HCT116 (cell line): ENCODE measurements around the gene CPD. TPM values are rescaled to one million over a fixed set of nuclear protein-coding genes. Genes with fewer than 3 reads are reported as not detected.

Experiments
- ATAC-seq: fragments of 200-7000 bp; cut with Tn5 transposase; 2 replicates; pipeline ENCODE4 v1.9.1; 2020; ENCODE audit warnings: mild to moderate bottlenecking, moderate library complexity
- BruUV-seq: library from RNA; stranded (reverse); fragments of 400-500 nt; replicated peaks from 2 replicates; lab custom pipeline; 2021; lab: Mats Ljungman, UMichigan
- CTCF ChIA-PET: fragments of 300-600 bp; sonication (Branson Sonifier 250); formaldehyde crosslinking; loops from one replicate; lab custom pipeline; 2021; ENCODE audit warnings: antibody characterized with exemption; lab: Charles Lee
- POLR2A ChIA-PET: fragments of 300-600, 350-600 bp; sonication (Branson Sonifier 250); formaldehyde crosslinking; loops from one replicate; lab custom pipeline; 2021; ENCODE audit warnings: antibody characterized with exemption; lab: Charles Lee
- RAD21 ChIA-PET, 2 experiments: fragments of 300-600 bp; sonication (Branson Sonifier 250); formaldehyde crosslinking; loops; one replicate each; lab custom pipeline; 2023; ENCODE audit warnings: low total read pairs in 2 of 2; ENCODE audit not compliant: uncharacterized antibody in 2 of 2, unreplicated experiment in 2 of 2, low non-redundant PET in 1 of 2; lab: Charles Lee
- DNase-seq: peaks from one replicate; pipeline ENCODE4 v3.0.0-alpha.2; 2010; ENCODE audit warnings: low read depth, low spot score
- H2AFZ ChIP-seq: fragments of 200-600 bp; shearing (Covaris generic), sonication (generic); 2 replicates; pipeline ENCODE4 v1.6.1; 2017; ENCODE audit warnings: low read depth, mixed run types, mixed read lengths, antibody characterized with exemption, low read length; ENCODE audit not compliant: poor library complexity, severe bottlenecking
- H3K27ac ChIP-seq: 2 replicates; pipeline ENCODE4 v1.5.1; 2012; ENCODE audit warnings: low read depth, low read length
- H3K27me3 ChIP-seq: fragments of 200-600 bp; sonication (generic); 2 replicates; pipeline ENCODE4 v1.6.1; 2016; ENCODE audit warnings: mixed run types, low read length, mixed read lengths; ENCODE audit not compliant: insufficient read depth
- H3K36me3 ChIP-seq, 2 experiments: fragments of 200-500 bp in 1 of 2; fragments of 200-600 bp in 1 of 2; sonication (Bioruptor generic) in 1 of 2; sonication (generic) in 1 of 2; 2 replicates each; pipeline versions ENCODE4 v1.5.1 to v1.6.1; 2014 to 2016; ENCODE audit warnings: low read length in 2 of 2, inconsistent platforms in 1 of 2, mixed read lengths in 1 of 2, mixed run types in 1 of 2; ENCODE audit not compliant: insufficient read depth in 2 of 2, control insufficient read depth in 1 of 2
- H3K4me1 ChIP-seq, 2 experiments: fragments of 200-600 bp in 1 of 2; sonication (generic) in 1 of 2; 2 replicates each; pipeline versions ENCODE4 v1.5.1 to v1.6.1; 2012 to 2017; ENCODE audit warnings: low read length in 2 of 2, inconsistent platforms in 1 of 2, mild to moderate bottlenecking in 1 of 2, mixed read lengths in 1 of 2, mixed run types in 1 of 2, moderate library complexity in 1 of 2; ENCODE audit not compliant: insufficient read depth in 2 of 2, control insufficient read depth in 1 of 2
- H3K4me2 ChIP-seq: fragments of 200-600 bp; sonication (generic); 2 replicates; pipeline ENCODE4 v1.6.1; 2017; ENCODE audit warnings: mixed run types, low read length, mixed read lengths
- H3K4me3 ChIP-seq, 2 experiments: fragments of 200-600 bp in 1 of 2; sonication (generic) in 1 of 2; replicated peaks in 1 of 2; 2 replicates each; pipeline ENCODE4 v1.5.1; 2011 to 2016; ENCODE audit warnings: low read length in 2 of 2, control low read depth in 1 of 2, low read depth in 1 of 2, mild to moderate bottlenecking in 1 of 2, mixed read lengths in 1 of 2, mixed run types in 1 of 2
- H3K79me2 ChIP-seq: fragments of 200-600 bp; sonication (generic); 2 replicates; pipeline ENCODE4 v1.6.1; 2017; ENCODE audit warnings: mild to moderate bottlenecking, mixed run types, low read length, moderate library complexity, mixed read lengths; ENCODE audit not compliant: insufficient read depth
- H3K9ac ChIP-seq: fragments of 200-600 bp; sonication (generic); 2 replicates; pipeline ENCODE4 v1.6.1; 2016; ENCODE audit warnings: low read length, mixed read lengths
- H3K9me2 ChIP-seq: fragments of 200-600 bp; sonication (generic), shearing (Covaris generic); 2 replicates; pipeline ENCODE4 v1.6.1; 2017; ENCODE audit warnings: mixed run types, mild to moderate bottlenecking, moderate library complexity; ENCODE audit not compliant: insufficient read depth
- H3K9me3 ChIP-seq, 2 experiments: fragments of 200-500 bp in 1 of 2; fragments of 200-600 bp in 1 of 2; sonication (Bioruptor generic) in 1 of 2; sonication (generic) in 1 of 2; 2 replicates each; pipeline ENCODE4 v1.6.1; 2014 to 2017; ENCODE audit warnings: low read length in 2 of 2, mixed read lengths in 2 of 2, inconsistent platforms in 1 of 2, low read depth in 1 of 2, mild to moderate bottlenecking in 1 of 2, mixed run types in 1 of 2, moderate library complexity in 1 of 2; ENCODE audit not compliant: control insufficient read depth in 1 of 2, insufficient read depth in 1 of 2
- H4K20me1 ChIP-seq: fragments of 200-600 bp; sonication (generic), shearing (Covaris generic); 2 replicates; pipeline ENCODE4 v1.6.1; 2017; ENCODE audit warnings: mixed run types, mild to moderate bottlenecking, moderate library complexity; ENCODE audit not compliant: insufficient read depth
- ELF1 ChIP-seq: IDR thresholded peaks from 2 replicates; pipeline ENCODE4 v1.6.1; 2012; ENCODE audit warnings: low read depth, borderline replicate concordance
- EZH2phosphoT487 ChIP-seq: fragments of 200-600 bp; IDR thresholded peaks from 2 replicates; pipeline ENCODE4 v1.6.1; 2018; ENCODE audit warnings: antibody characterized with exemption, borderline replicate concordance
- POLR2AphosphoS5 ChIP-seq: IDR thresholded peaks from 2 replicates; pipeline ENCODE4 v1.6.1; 2011; ENCODE audit warnings: mild to moderate bottlenecking, low read depth, low read length, moderate library complexity
- REST ChIP-seq: IDR thresholded peaks from 2 replicates; pipeline ENCODE4 v1.6.1; 2012; ENCODE audit warnings: low read depth
- intact Hi-C: fragments of 100-400 bp; cut with micrococcal nuclease; formaldehyde crosslinking; loops from 2 replicates; pipeline ENCODE4 v1.10.0; 2022
- total RNA-seq: library from RNA; stranded (reverse); gene quantifications from one replicate; pipeline ENCODE4 v1.2.1, GENCODE V29; 2021; ENCODE audit not compliant: unreplicated experiment

CPD gene
- total RNA-seq, 1 experiment from 2014 or later, result 47.2 TPM

GRCh38 chr17:30334421-30334820 is 44.3 kb upstream of the CPD start:
- Histone ChIP-seq H3K9me2 (no peaks in the 10 kb centered on the region), H3K27ac (no peak overlapping the region), H3K27me3 (no peaks in the 10 kb centered on the region), H3K36me3 (no peaks in the 10 kb centered on the region), H3K4me3 (no peak overlapping the region), H4K20me1 (no peaks in the 10 kb centered on the region), H3K79me2 (no peaks in the 10 kb centered on the region), H3K9me3 (no peaks in the 10 kb centered on the region), H2AFZ (no peak overlapping the region), H3K9ac (no peak overlapping the region), H3K4me2 (no peak overlapping the region), H3K4me1 (0 out of 4 replicates have a peak, but pooled peaks cover 0 to 8% of the 10 kb centered on the region in 2 experiments)
- intact Hi-C loops, result no loop called here
- DNase-seq (no peak), ATAC-seq (no peak)
- CTCF ChIA-PET, result interaction anchor here (2.3 kb wide), 1 partner anchor 230 kb away, joined by 11 read pairs; no protein-coding TSS in a partner anchor
- RAD21 ChIA-PET, result no interaction called here
- POLR2A ChIA-PET, result no interaction called here
- no TSS peak for BruUV-seq
- no peak for TF ChIP-seq POLR2AphosphoS5
- no peak for TF ChIP-seq ELF1
- TF ChIP-seq REST, result no peak
- no peak for TF ChIP-seq EZH2phosphoT487
